Measurements from ENCODE around the gene APOO.

GRCh38 chrX:23811656-23812055 lies 96.1 kb downstream of the APOO start:
- TF ChIP-seq EZH2 (IDR thresholded peaks at IDR 0.05; ENCODE audit: low read depth, unreplicated experiment) = no peak
- no peak for TF ChIP-seq CTCF (conservative IDR thresholded peaks at IDR 0.05; ENCODE audit: low read depth in 2 of 2)
- TF ChIP-seq POLR2AphosphoS5 (IDR thresholded peaks at IDR 0.05; ENCODE audit: low read depth) = no peak
